HFFc6 (cell line): ENCODE measurements around the gene NOX5. TPM values are rescaled to one million over a fixed set of nuclear protein-coding genes. Genes with fewer than 3 reads are reported as not detected.

Source experiments
- DNase-seq: peaks from one replicate; pipeline ENCODE4 v3.0.0-alpha.2; 2018
- H3K27ac Mint-ChIP-seq: 2 replicates; pipeline ENCODE4 v1.8.0; 2020; ENCODE audit warnings: mild to moderate bottlenecking, mixed read lengths
- H3K27me3 Mint-ChIP-seq: 2 replicates; pipeline ENCODE4 v1.8.0; 2021; ENCODE audit warnings: mild to moderate bottlenecking, moderate library complexity, mixed read lengths; ENCODE audit not compliant: insufficient read depth
- H3K36me3 Mint-ChIP-seq: 2 replicates; pipeline ENCODE4 v1.8.0; 2021; ENCODE audit warnings: low read depth, mixed read lengths
- H3K4me1 Mint-ChIP-seq: 2 replicates; pipeline ENCODE4 v1.8.0; 2020; ENCODE audit warnings: low read depth, mixed read lengths
- H3K4me3 Mint-ChIP-seq: 2 replicates; pipeline ENCODE4 v1.8.0; 2020; ENCODE audit warnings: mild to moderate bottlenecking, moderate library complexity, mixed read lengths
- H3K9me3 Mint-ChIP-seq: 2 replicates; pipeline ENCODE4 v1.8.0; 2020; ENCODE audit warnings: mild to moderate bottlenecking, mixed read lengths
- total RNA-seq, 6 experiments: library from RNA; stranded (reverse); fragmentation: NEBNext Ultra II Directional; extraction: Animal tissue kit (Norgen Biotek cat#: 25700); gene quantifications; 2 replicates in 1 of 6; 3 replicates in 5 of 6; pipeline ENCODE4 v1.2.3, GENCODE V29; 2021
- TF ChIP-seq, protein P1 (sequence below): fragments of 200-600 bp; sonication (generic); IDR thresholded peaks from 2 replicates; pipeline ENCODE4 v1.5.0; 2021; ENCODE audit warnings: antibody characterized with exemption, mild to moderate bottlenecking

The NOX5 gene
- total RNA-seq, 6 experiments from 2014 or later = 0.19 to 0.77 (median 0.64) TPM

DNA sequence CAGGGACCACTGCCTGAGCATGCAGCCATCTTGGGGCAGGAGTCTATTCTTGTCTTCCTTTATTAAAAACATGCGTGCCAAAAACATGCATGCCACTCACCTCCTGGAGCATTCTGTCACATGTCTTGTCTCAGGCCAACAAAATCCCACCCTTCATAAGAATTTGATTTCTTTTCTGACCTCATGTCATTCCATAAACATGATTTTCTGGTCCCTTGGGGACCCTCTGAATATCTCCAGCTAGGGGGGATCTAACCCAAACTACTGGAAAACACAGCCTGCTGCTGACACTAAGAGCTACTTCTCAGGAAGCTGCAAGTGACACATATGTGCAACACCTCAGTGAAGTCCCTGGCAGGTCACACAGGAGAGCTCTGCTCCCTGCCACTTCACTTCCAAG is 26.8 kb upstream of the NOX5 start:
- DNase-seq = no peak
- H3K4me1 Mint-ChIP-seq = peaks cover 8% of the 10 kb centered on the region; the same call in 1 of the 2 replicates
- TF ChIP-seq, protein P1, sequence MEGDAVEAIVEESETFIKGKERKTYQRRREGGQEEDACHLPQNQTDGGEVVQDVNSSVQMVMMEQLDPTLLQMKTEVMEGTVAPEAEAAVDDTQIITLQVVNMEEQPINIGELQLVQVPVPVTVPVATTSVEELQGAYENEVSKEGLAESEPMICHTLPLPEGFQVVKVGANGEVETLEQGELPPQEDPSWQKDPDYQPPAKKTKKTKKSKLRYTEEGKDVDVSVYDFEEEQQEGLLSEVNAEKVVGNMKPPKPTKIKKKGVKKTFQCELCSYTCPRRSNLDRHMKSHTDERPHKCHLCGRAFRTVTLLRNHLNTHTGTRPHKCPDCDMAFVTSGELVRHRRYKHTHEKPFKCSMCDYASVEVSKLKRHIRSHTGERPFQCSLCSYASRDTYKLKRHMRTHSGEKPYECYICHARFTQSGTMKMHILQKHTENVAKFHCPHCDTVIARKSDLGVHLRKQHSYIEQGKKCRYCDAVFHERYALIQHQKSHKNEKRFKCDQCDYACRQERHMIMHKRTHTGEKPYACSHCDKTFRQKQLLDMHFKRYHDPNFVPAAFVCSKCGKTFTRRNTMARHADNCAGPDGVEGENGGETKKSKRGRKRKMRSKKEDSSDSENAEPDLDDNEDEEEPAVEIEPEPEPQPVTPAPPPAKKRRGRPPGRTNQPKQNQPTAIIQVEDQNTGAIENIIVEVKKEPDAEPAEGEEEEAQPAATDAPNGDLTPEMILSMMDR = no peak
- H3K36me3 Mint-ChIP-seq = 0 out of 2 replicates have a peak, but pooled peaks cover 6% of the 10 kb centered on the region
- H3K27ac Mint-ChIP-seq = no peak overlapping the region
- no peaks in the 10 kb centered on the region for H3K9me3 Mint-ChIP-seq
- H3K4me3 Mint-ChIP-seq = no peak overlapping the region
- peaks cover 19% of the 10 kb centered on the region for H3K27me3 Mint-ChIP-seq

DNA sequence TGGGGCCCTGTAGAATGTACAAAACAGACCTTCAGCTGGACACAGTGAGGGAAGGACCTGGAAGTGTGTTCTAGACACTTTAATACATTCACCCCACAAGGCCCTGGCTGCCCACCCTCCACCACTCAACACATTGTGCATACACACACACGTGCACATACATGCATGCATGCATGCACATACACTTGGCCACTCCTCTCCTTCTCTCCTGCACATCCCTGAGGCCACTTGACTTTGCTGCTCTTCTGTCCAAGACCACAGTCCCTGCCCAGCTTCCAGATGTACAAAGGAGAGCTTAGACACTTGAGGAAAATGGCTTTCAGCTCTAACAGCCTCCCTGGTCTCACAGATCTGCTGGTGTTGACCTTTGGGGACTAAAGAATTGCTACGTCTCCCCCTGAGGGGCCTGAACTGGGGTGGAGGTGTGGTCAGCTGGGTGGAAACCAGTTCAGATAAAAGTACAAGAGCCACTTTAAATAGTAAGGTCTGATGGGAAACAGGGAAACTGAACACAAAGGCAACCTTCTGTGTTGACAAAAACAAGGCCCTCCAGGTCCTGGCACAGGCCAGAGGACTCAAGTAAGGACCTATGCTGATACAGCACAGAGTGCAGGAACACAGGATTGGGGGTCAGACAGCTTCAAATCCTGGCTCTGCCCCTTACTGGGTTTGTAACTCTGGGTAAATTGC is 24.8 kb upstream of the NOX5 start:
- no peak overlapping the region for H3K27ac Mint-ChIP-seq
- H3K36me3 Mint-ChIP-seq = 0 out of 2 replicates have a peak, but pooled peaks cover 6% of the 10 kb centered on the region
- H3K27me3 Mint-ChIP-seq = peaks cover 14% of the 10 kb centered on the region
- H3K9me3 Mint-ChIP-seq = no peaks in the 10 kb centered on the region
- H3K4me1 Mint-ChIP-seq = peaks cover 24% of the 10 kb centered on the region
- no peak overlapping the region for H3K4me3 Mint-ChIP-seq
- DNase-seq = no peak
- TF ChIP-seq, protein P1 = no peak

DNA sequence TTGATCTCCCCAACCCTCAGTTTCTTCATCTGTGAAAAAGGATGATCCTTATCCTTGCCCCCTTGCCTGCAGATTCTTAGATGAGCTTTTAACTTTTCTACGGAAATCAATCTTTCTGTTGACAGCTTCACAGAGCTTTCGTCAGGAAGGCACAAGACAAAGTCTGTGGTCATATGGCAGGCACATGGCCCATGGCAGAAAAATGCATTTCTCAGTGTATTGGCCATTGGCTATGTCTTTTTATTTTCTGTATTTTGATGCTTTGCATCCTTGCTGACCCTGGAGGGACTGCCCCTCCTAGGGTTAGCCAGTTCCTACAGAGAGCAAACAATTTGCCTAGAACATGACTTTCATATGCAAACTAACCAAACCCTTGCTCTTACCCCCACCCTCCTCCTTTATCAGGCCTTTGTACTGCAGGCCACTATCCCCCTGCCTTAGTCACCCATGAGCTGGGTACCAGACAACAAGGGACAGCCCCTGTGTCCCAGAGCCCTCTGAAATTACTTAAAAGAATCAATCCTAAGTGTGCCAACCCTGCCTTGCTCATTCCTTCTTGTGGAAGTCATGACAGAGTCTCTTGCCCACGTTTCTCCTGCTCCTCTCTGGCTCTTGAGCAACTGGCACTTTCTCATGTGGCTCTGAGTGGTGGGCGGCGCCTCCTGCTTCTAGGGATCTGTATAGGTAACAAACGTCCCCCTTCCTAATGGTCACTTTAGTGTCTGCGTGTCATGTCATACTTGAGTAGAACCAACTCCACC is 24.1 kb upstream of the NOX5 start:
- no peak overlapping the region for H3K4me3 Mint-ChIP-seq
- no peak for DNase-seq
- TF ChIP-seq, protein P1 = no peak
- peaks cover 14% of the 10 kb centered on the region for H3K27me3 Mint-ChIP-seq
- peaks cover 29% of the 10 kb centered on the region for H3K4me1 Mint-ChIP-seq
- 0 out of 2 replicates have a peak, but pooled peaks cover 6% of the 10 kb centered on the region for H3K36me3 Mint-ChIP-seq
- H3K27ac Mint-ChIP-seq = no peak overlapping the region
- H3K9me3 Mint-ChIP-seq = no peaks in the 10 kb centered on the region

DNA sequence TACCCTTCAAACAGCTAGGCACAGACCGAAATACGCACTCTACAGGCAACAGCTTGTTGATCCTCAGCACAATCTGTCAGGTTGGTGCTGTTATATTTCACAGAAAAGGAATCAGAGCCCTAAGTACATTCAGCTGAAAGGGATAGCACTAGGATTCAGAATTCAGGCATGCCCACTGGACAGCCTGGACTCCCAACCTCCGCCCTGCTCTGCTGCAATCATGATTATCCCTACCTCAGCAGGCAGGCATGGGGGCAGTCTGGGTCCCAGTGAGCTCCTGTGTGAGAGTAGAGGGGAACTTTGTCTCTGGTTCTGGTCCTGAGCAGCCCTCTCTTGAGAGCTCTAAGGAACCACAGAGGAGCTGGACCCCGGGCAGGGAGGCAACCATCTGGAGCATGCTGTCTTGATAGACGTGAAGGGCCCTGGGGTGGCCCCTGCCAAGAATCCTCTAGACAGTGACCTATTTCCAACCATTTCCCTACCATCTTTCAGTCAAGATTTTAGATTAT is 23.4 kb upstream of the NOX5 start:
- H3K9me3 Mint-ChIP-seq = no peaks in the 10 kb centered on the region
- no peak overlapping the region for H3K27ac Mint-ChIP-seq
- 0 out of 2 replicates have a peak, but pooled peaks cover 6% of the 10 kb centered on the region for H3K36me3 Mint-ChIP-seq
- no peak overlapping the region for H3K4me3 Mint-ChIP-seq
- peaks cover 13% of the 10 kb centered on the region for H3K27me3 Mint-ChIP-seq
- no peak for DNase-seq
- H3K4me1 Mint-ChIP-seq = peaks cover 31% of the 10 kb centered on the region
- TF ChIP-seq, protein P1 = no peak

DNA sequence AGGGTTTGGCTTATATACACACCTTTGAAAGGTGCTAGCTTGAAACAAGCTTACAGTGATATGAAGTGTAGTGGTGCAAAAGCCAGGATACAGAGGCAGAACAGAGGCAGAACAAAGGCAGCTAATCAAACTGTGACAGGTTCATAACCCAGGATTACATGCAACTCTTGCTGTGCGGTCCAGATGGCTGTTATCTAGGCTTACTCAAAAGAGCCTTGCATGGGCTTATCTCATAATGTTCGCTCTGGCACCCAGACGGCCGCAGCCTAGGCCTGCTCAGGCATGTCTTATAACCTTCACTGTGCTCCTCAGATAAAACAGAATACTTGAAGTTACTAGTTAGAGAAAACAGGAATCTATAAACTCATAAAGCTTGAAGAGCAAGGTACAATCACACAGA is 22.8 kb upstream of the NOX5 start:
- Mint-ChIP-seq H3K36me3 (0 out of 2 replicates have a peak, but pooled peaks cover 6% of the 10 kb centered on the region), H3K4me3 (no peak overlapping the region), H3K27ac (no peak overlapping the region), H3K4me1 (peaks cover 31% of the 10 kb centered on the region), H3K27me3 (peaks cover 9% of the 10 kb centered on the region), H3K9me3 (no peaks in the 10 kb centered on the region)
- DNase-seq = no peak
- TF ChIP-seq, protein P1 = no peak
